Activated effector memory CD4-positive, alpha-beta T cell treated with anti-CD3 and anti-CD28 coated beads, Interleukin-2, amount 50 U/mL, for 16 hours (primary cell): ENCODE results near the gene COPE.
"Not testable (repeated sequence)": the region's sequence is repeated elsewhere in the genome, so short reads cannot be mapped to it uniquely, and the experiment has no call there.

ENCODE experiments used
- DNase-seq: peaks from one replicate; pipeline ENCODE4 v3.0.0-alpha.2; 2020

COPE gene

GRCh38 chr19:18906605-18907519 is 12.3 kb downstream of the COPE start:
- DNase-seq, result no peak

GRCh38 chr19:18905513-18906236 is 13.5 kb downstream of the COPE start:
- DNase-seq, result no peak

DNA sequence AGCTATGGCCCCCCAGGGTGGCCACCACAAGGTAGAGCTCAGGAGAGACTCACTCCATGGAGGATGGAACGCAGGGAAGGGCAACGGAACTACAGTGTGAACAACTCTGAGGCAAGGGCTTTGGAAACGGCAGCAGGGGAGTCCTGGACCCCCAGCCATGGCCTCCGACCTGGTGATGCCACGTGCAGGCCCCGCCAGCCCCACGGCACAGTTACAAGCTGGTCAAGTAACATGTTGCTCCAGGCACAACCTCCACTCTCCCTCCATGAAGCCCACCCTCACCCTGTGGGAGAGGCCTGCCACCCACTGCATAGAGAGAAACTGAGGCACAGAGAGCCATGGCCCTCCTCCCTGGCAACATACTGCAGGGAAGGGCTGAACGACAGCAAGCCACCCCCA is 14.1 kb downstream of the COPE start:
- no peak for DNase-seq

DNA sequence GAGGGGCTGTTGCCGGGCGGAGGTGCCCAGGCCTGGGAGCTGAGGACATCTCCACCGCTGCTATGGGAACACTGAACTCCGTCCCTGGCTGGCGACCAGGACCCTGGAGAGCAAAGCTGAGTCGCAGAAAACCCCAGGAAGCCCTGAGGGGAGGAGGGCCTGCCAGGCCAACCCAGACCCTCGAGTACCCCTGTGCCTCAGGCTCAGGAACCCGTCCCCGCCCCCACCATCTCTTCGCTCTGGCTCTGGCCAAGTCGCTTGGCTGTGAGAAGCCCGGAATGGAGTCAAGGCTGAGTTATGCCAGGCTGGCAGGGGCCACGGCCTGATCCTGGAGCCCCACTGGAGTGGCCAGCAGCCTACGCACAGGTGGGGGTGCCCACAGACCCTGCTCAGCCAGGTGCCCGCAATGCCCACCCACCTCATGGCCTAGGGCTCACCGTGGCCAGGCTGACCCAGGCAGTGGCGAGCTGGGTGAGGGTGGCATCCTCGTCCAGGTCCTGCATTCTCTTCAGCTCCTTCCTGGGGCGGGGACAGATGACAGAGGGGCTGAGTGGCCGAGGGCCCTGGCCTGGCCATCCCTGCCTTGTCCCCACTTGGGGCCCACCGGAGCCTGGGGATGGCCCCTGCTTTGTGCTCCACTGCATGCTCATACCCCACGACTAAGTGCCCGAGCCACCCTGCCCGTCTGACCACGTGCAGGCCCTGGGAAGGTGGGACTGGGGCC is 14.7 kb downstream of the COPE start:
- no peak for DNase-seq

- no peak for DNase-seq
These were observed 15.8 kb downstream of the COPE start for GRCh38 chr19:18903156-18904037.

- DNase-seq, result not testable (repeated sequence)
These were observed 16.7 kb downstream of the COPE start for GRCh38 chr19:18902519-18902918.

- no peak for DNase-seq
These were observed 17.7 kb downstream of the COPE start for GRCh38 chr19:18901491-18901890.

DNA sequence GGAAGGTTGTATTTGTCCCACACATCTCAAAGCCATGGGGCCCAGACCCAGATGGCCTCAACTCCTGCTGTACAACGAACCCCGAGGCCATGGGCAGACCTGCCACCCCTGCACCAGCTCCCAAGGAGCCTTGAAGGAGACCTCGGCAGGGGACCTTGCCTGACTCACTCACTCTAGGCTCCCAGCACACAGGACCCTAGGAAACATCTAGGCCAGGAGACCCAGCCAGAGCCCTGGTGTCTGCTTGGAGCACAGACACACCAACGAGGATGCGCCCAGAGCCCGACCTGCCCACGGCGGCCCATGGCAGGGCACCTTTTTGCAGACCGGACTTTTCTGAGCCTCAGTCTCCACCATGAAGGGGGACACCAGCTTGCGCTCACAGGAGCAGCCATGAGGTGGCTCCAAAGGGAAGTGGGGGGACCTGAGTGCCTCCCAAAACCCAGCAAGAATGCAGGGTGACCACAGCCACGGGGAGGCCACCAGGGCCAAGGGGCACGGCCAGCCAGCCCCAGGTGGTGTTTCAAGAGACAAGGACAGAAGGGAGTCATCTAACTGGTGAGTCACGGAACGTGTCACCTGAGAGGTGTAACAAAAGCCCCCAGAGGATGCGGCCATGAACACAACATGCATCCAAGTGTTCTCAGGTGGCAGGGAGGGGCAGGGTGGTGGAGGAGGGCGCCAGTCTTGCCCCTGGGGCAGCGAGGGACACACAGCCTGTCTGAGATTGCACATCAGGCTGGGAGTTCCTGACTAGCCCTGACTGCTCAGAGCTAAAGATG is 18.3 kb downstream of the COPE start:
- no peak for DNase-seq

DNA sequence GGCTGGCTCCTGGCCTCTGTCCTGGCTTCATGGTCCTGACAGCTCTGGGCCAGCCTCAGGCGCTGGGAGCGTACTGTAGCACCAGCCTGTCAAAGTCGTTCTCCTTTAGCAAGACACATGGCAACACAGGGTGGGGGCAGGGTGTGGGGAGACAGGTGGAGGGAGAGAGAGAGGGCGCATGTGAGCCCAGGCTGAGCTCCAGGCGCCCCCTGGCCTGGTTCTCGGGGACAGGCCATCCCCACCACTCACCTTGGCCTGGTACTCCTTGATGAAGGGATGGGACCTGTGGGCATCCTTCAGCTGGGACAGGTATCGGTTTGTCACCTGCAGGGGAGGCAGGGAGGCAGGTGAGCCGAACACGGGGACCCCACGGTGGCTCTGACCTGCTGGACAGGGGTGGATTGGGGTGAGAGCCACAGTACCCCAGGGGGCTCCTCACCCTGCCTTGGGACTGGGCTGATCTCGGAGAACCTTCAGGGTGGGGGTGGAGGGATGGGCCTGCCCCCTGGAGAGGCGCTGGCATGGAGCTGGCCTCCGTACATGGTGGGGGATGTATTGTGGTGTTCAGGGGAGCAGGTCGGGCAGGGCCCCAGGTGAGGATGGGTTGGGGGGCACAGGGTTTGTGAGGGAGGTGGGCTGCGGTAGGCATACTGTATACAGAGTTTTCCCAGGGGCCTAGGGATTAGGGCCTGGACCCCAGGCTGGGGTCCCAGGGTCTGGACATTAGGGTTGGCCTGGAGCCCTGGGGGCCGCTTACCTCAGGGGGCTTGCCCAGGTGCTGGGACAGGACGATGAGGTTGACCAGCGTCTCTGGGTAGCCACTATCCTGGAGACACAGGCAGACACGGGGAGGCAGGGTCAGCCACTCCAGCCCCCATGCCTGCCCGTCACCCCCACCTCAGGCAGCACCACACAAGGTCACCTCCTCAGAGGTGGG is 19.3 kb downstream of the COPE start:
- no peak for DNase-seq

- no peak for DNase-seq
These were observed 20.4 kb downstream of the COPE start for GRCh38 chr19:18898607-18899408.

DNA sequence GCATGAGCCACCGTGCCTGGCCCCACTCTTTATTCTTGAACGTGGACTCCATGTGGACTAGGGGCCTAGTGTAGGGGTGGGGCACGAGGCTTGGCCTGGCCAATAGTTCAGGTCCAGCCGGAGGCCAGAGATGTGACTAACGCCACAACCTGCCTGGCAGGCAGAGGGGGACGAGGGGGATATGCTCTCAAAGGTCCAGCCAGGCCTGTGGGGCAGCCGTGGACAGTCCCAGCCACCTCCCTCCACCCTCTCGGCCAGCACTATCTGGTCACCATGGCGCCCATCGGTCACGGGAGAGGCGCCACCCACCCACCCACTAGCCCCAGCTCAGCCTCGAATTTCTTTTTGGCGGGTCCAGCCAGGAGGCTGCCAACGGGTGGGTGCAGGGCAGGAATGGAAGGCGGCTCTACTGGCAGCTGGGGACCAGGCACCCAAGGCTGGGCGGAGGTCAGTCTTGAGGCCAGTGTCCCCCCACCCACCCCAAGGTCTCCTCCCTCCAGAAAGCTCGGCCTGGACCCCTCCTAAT is 21.0 kb downstream of the COPE start:
- DNase-seq, result no peak

GRCh38 chr19:18897094-18898029 is 21.8 kb downstream of the COPE start:
- no peak for DNase-seq

- no peak for DNase-seq
These were observed 22.8 kb downstream of the COPE start for GRCh38 chr19:18896421-18896841.

GRCh38 chr19:18895824-18896341 is 23.3 kb downstream of the COPE start, which contains the start of gene CERS1:
TSS of gene CERS1 (minus strand) at chr19:18896158. CDS start at chr19:18896072, 86 bp downstream.
- no peak for DNase-seq

GRCh38 chr19:18895038-18895823 is 24.0 kb downstream of the COPE start:
- no peak for DNase-seq

DNA sequence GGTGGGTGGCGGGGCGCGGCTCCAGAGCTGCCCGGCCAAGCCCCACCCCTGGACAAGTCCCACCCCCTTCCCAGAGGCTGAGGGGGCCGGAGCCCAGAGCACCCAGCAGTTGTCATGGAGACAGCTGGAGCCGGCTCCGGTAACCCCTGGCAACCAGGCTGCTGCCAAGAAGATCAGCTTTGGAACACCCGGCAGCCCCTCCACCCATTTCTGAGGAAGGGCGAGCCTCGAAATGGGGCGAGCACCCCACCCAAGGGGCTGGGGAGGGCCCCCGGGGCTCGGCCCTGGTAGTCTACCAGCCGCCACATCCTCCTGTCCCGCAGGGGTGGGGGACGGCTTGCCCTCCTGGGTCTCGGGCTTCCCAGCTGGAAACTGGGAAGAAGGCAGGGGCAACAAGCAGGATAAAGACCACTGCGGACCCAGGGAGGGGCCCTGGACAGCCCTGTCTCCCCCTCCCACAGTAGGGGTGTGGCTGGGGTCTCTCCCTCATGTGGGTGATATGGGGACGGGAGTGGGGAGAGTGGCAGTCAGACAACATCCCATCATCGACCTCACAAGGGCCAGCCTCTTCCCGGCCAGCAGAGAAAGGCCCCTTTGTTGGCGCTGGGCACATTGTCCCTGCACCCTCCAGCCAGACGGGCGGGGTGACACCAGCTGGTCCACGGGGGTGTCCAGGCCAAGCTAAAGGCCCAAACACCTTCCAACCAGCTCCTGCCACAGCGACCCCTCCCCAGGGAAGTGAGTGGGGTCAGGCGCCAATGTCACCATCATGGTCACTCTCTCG is 24.7 kb downstream of the COPE start:
- DNase-seq, result no peak
